ENCODE data around the gene DGKZ. TPM values are rescaled to one million over a fixed set of nuclear protein-coding genes. Genes with fewer than 3 reads are reported as not detected.

DGKZ gene
- total RNA-seq, 1 donor from 2014 or later, result 78.8 TPM

DNA sequence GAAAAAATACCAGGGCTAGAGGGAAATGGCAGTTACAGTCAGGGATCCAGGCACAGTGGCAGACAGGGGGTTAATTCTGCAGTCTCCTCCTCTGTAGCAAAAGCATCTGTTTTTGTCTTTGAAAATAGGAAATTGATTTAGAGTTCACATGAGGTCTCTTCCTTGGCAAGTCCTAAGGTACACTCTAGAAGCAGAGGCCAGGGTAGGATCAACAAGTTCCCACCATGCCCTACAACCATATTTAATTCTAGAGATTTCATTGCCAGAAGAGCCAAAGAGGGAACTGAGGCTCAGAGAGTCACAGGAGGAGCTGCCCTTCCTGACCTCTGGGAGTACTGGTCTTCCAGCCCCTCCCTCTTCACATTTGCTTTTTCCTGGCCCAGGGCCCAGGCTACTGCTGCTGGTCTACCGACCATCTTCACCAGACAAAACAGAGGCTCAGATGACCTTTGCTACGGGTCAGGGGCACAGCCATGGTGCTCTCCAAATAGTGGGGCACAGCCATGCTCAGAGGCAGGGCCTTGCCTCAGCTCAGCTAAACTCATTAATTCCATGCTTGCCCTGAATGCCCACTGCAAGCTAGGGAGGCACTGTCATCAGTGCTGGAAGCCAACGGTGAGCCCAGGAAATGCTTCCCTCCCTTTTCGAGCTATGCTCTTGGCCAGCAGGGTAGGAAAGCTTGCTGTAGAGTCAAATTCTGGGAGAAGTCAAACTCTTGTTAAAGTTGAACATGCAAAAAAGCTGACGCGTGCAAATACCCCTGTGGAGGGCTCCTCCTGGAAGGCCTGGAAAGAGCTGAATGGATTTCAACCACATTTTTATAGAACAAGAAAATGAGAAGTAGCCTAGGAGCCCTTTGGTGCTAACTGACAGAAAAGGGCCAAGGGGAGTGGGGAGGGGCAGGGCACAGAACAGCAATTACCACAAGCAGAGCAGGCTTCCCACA lies 56.0 kb downstream of the DGKZ start:
- H3K4me3 ChIP-seq, result no peak overlapping the region
- H3K27me3 ChIP-seq, result no peaks in the 10 kb centered on the region
- H3K27ac ChIP-seq, result no peak overlapping the region
- H3K9me3 ChIP-seq, result no peaks in the 10 kb centered on the region
- H3K4me1 ChIP-seq, result no peaks in the 10 kb centered on the region
- intact Hi-C loops (cut with DNase I), result no loop called here
- DNase-seq (ENCODE audit: extremely low spot score in 2 of 2), result no peak
- TF ChIP-seq POLR2AphosphoS5 (IDR thresholded peaks at IDR 0.05; ENCODE audit: insufficient read depth in 1 of 2, low read depth in 1 of 2), result no peak
- TF ChIP-seq, protein P1, sequence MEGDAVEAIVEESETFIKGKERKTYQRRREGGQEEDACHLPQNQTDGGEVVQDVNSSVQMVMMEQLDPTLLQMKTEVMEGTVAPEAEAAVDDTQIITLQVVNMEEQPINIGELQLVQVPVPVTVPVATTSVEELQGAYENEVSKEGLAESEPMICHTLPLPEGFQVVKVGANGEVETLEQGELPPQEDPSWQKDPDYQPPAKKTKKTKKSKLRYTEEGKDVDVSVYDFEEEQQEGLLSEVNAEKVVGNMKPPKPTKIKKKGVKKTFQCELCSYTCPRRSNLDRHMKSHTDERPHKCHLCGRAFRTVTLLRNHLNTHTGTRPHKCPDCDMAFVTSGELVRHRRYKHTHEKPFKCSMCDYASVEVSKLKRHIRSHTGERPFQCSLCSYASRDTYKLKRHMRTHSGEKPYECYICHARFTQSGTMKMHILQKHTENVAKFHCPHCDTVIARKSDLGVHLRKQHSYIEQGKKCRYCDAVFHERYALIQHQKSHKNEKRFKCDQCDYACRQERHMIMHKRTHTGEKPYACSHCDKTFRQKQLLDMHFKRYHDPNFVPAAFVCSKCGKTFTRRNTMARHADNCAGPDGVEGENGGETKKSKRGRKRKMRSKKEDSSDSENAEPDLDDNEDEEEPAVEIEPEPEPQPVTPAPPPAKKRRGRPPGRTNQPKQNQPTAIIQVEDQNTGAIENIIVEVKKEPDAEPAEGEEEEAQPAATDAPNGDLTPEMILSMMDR (IDR thresholded peaks at IDR 0.05), result no peak
- no peak for TF ChIP-seq POLR2A (IDR thresholded peaks at IDR 0.05)
- H3K36me3 ChIP-seq, result peaks cover 0 to 23% of the 10 kb centered on the region in 2 donors

DNA sequence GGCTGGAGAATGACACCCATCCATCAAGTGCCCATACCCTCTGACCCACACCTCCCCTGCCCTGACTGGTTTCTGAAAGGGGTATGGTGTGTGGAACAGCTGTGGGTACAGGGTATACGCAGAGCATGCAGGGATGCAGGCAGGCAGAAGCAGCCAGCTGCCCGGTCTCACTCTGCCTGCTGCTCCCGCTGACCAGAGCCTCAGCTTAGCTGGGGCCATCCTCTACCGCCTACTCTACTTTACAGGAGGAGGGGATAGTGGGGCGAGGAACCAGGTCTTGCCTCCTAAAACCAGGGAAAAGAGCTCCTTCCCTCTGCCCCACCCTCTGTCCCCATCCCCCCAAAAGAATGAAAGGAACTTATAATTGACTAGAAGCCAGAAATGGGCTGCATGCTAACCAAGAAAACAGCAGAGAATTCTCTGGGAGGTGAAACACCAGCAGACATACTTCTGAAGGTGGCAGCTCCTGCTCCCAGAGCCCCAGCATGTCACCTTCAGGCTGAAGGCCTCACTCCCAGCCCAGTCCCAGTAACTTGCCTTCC lies 57.3 kb downstream of the DGKZ start:
- Histone ChIP-seq H3K27me3 (no peaks in the 10 kb centered on the region), H3K27ac (no peak overlapping the region), H3K9me3 (no peaks in the 10 kb centered on the region), H3K4me1 (no peaks in the 10 kb centered on the region), H3K4me3 (no peak overlapping the region), H3K36me3 (peaks cover 0 to 32% of the 10 kb centered on the region in 2 donors)
- TF ChIP-seq POLR2AphosphoS5 (IDR thresholded peaks at IDR 0.05; ENCODE audit: insufficient read depth in 1 of 2, low read depth in 1 of 2), result no peak
- no peak for TF ChIP-seq POLR2A (IDR thresholded peaks at IDR 0.05)
- TF ChIP-seq, protein P1 (IDR thresholded peaks at IDR 0.05), result no peak
- intact Hi-C loops (cut with DNase I), result no loop called here
- DNase-seq (ENCODE audit: extremely low spot score in 2 of 2), result no peak

DNA sequence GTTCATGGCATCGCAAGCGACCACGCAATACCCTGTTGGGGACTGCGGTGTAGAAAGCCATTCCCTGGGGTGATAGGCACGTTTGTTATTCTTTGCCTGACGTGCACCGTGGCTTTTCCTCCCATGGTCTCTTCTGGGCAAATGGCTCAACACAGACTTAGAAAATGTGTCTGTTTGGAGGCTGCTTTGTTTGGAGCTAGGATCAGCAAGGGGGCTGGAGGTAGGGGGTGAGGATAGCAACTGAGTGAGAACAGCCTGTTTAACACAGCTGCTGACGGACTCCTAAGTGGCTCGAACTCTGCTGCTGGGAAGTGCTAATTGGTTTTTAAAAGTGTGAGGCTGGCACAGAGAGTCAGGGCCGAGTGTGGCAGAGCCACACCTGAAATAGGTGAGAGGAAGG lies 60.4 kb downstream of the DGKZ start:
- H3K27me3 ChIP-seq, result no peaks in the 10 kb centered on the region
- intact Hi-C loops (cut with DNase I), result no loop called here
- H3K4me3 ChIP-seq, result no peak overlapping the region
- H3K9me3 ChIP-seq, result no peaks in the 10 kb centered on the region
- DNase-seq (ENCODE audit: extremely low spot score in 2 of 2), result no peak
- peaks cover 0 to 41% of the 10 kb centered on the region in 2 donors for H3K36me3 ChIP-seq
- TF ChIP-seq POLR2AphosphoS5 (IDR thresholded peaks at IDR 0.05; ENCODE audit: insufficient read depth in 1 of 2, low read depth in 1 of 2) (no peak), POLR2A (IDR thresholded peaks at IDR 0.05) (no peak)
- TF ChIP-seq, protein P1 (IDR thresholded peaks at IDR 0.05), result no peak
- H3K27ac ChIP-seq, result no peak overlapping the region
- H3K4me1 ChIP-seq, result no peaks in the 10 kb centered on the region

DNA sequence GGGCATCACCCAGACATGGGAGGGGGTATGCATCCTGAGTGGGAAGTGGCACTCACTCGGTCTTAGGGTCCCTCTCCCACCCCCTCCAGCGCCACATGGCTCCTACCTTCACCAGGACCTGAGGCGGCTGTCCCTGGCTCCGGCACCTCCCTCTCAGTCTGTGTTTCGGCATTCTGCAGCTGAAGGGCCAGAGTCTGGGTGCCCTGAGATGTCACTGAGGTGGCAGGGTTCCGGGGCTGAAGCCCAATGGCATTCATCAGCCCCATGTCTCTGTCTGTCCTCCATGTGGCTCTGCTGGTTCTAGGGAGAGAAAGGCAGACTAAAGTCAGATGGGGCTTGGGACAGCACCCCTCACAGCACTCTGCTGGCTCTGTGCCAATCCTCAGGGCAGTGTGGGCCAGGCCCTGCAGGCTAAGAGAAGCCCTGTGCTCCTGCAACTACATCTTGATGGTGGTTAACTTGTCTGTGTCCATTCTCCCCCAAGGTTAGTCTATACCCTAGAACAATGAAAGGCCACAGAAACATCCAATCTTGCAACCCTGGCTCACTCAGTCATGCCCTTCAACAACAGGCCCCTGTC lies 61.2 kb downstream of the DGKZ start:
- DNase-seq (ENCODE audit: extremely low spot score in 2 of 2), result no peak
- no peak overlapping the region for H3K27ac ChIP-seq
- H3K36me3 ChIP-seq, result peaks cover 0 to 48% of the 10 kb centered on the region in 2 donors
- H3K27me3 ChIP-seq, result no peaks in the 10 kb centered on the region
- H3K4me1 ChIP-seq, result no peaks in the 10 kb centered on the region
- H3K9me3 ChIP-seq, result no peaks in the 10 kb centered on the region
- intact Hi-C loops (cut with DNase I), result no loop called here
- TF ChIP-seq, protein P1 (IDR thresholded peaks at IDR 0.05), result no peak
- TF ChIP-seq POLR2A (IDR thresholded peaks at IDR 0.05) (no peak), POLR2AphosphoS5 (IDR thresholded peaks at IDR 0.05; ENCODE audit: insufficient read depth in 1 of 2, low read depth in 1 of 2) (no peak)
- H3K4me3 ChIP-seq, result no peak overlapping the region

Measured in vagina (tissue), 2 donors.